Adrenal gland (tissue), 12 donors: ENCODE data around the gene ACCS. TPM values are rescaled to one million over a fixed set of nuclear protein-coding genes. Genes with fewer than 3 reads are reported as not detected.
A peak's percentile ranks its signal among the peaks of the same experiment; 100 is the strongest.

Source experiments
- DNase-seq, 7 donors: peaks; one replicate each; pipeline ENCODE4 v3.0.0-alpha.2; 2019 to 2020
- H3K27ac ChIP-seq, 5 donors: fragments of 200-600 bp; sonication (generic) in 4 of 5; 1 replicate in 3 of 5; 2 replicates in 2 of 5; pipeline versions ENCODE4 v1.5.1 to v1.8.0; 2016 to 2020; ENCODE audit warnings: mild to moderate bottlenecking in 1 of 5
- H3K27me3 ChIP-seq: fragments of 200-600 bp; 2 replicates; pipeline ENCODE4 v1.8.0; 2021
- H3K36me3 ChIP-seq, 2 donors: fragments of 200-600 bp; replicated peaks in 1 of 2; 1 replicate in 1 of 2; 2 replicates in 1 of 2; pipeline versions ENCODE4 v1.5.1 to v1.8.0; 2018 to 2022
- H3K4me1 ChIP-seq, 2 donors: fragments of 200-600 bp; replicated peaks in 1 of 2; 1 replicate in 1 of 2; 2 replicates in 1 of 2; pipeline versions ENCODE4 v1.5.1 to v1.8.0; 2018 to 2021
- H3K4me3 ChIP-seq, 4 donors: fragments of 200-600 bp; sonication (generic) in 3 of 4; one replicate each; pipeline ENCODE4 v1.5.1; 2016 to 2018
- H3K9me3 ChIP-seq, 3 donors: fragments of 200-600 bp; sonication (generic) in 1 of 3; replicated peaks in 1 of 3; 1 replicate in 2 of 3; 2 replicates in 1 of 3; pipeline versions ENCODE4 v1.5.1 to v1.8.0; 2016 to 2021
- POLR2A ChIP-seq, 2 donors: fragments of 450-650 bp; IDR thresholded peaks; one replicate each; pipeline ENCODE4 v1.6.1; 2017; ENCODE audit warnings: antibody characterized with exemption in 2 of 2, mild to moderate bottlenecking in 2 of 2, moderate library complexity in 1 of 2
- WGBS, 4 donors: extraction: QIAGEN DNeasy Blood & Tissue Kit in 2 of 4; methylation state at CpG; one replicate each; pipeline versions ENCODE4 v1.1.5 to v1.1.7; 2013 to 2017; 5-methylcytosine and 5-hydroxymethylcytosine counted together
- intact Hi-C, 2 donors: fragments of 100-400 bp; cut with DNase I; formaldehyde crosslinking; loops; one replicate each; pipeline versions ENCODE4 v1.14.1 to v1.15.0; 2022 to 2023
- polyA plus RNA-seq, 3 donors: library from polyadenylated mRNA; stranded (reverse); fragments of 200-250 nt in 2 of 3; fragments of 350-450 nt in 1 of 3; fragmentation: Illumina TruSeq in 1 of 3; extraction: RNeasy Lipid Tissue Mini Kit (QIAGEN cat#74804) in 1 of 3; gene quantifications; one replicate each; pipeline ENCODE4 v1.2.3, GENCODE V29; 2013 to 2014
- total RNA-seq, 9 donors: library from RNA; depleted of rRNA in 4 of 9; stranded (reverse); fragments of >200 nt in 4 of 9; fragments of 120-200 nt in 1 of 9; fragmentation: NEBNext Ultra II Directional in 1 of 9; extraction: Animal tissue kit (Norgen Biotek cat#: 25700) in 1 of 9; gene quantifications; one replicate each; pipeline versions ENCODE4 v1.1.0 to v1.2.4, GENCODE V29; 2013 to 2023
- TF ChIP-seq, protein P1 (sequence below), 6 experiments: fragments of 450-650 bp in 4 of 6; fragments of 200-600 bp in 2 of 6; sonication (generic) in 1 of 6; IDR thresholded peaks; 1 replicate in 5 of 6; 2 replicates in 1 of 6; pipeline versions ENCODE4 v1.5.1 to v1.8.0; 2016 to 2021; ENCODE audit warnings: antibody characterized with exemption in 6 of 6, mild to moderate bottlenecking in 2 of 6, moderate library complexity in 1 of 6
- donor health status: healthy with polysubstance abuse.
- donor health status: Bipolar disorder and iron deficiency.
- donor health status: DM: yes; HTN: yes; CAD: no.
- donor health status: DM: no; HTN: no; CAD: no.
- donor health status: DM: no; HTN: no; CAD: no.
- donor health status: DM: yes; HTN: yes; CAD: no.

Gene ACCS
- total and polyA plus RNA-seq, 12 donors: 9.8 to 195 (median 41.4) TPM

DNA sequence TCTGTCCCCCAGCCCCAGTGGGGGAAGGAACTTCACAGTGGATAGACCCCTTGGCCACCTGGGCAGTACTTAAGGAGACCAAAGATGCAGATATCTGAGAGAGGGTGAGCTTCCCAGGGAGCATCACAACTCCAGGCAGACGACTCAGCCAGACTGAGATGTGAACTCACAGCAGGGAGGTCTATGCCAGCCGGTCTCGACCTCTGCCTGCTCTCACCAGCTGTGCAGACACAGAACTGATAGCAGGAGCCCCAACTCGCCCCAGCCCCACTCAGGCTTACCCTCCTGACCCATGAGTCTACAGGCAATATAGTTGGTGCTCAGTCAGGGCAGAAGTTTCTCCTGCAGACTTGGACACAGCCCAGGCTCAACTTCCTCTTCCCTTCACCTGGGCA lies 47.9 kb upstream of the ACCS start:
- Histone ChIP-seq H3K27ac (peak overlapping the region in 2 of 5 donors; percentile 76 to 83), H3K4me1 (peaks cover 26 to 44% of the 10 kb centered on the region in 2 donors), H3K9me3 (no peaks in the 10 kb centered on the region), H3K27me3 (no peaks in the 10 kb centered on the region), H3K36me3 (no peaks in the 10 kb centered on the region), H3K4me3 (no peak overlapping the region)
- peak in 4 of 7 donors; percentile 28 to 61 (median 38) for DNase-seq
- WGBS, 4 donors: 8 to 13% (median 13%) methylated on average over 4 of the region's 4 CpGs; no CpG with 5 or more reads in 1 of the 4 donors
- TF ChIP-seq, protein P1, sequence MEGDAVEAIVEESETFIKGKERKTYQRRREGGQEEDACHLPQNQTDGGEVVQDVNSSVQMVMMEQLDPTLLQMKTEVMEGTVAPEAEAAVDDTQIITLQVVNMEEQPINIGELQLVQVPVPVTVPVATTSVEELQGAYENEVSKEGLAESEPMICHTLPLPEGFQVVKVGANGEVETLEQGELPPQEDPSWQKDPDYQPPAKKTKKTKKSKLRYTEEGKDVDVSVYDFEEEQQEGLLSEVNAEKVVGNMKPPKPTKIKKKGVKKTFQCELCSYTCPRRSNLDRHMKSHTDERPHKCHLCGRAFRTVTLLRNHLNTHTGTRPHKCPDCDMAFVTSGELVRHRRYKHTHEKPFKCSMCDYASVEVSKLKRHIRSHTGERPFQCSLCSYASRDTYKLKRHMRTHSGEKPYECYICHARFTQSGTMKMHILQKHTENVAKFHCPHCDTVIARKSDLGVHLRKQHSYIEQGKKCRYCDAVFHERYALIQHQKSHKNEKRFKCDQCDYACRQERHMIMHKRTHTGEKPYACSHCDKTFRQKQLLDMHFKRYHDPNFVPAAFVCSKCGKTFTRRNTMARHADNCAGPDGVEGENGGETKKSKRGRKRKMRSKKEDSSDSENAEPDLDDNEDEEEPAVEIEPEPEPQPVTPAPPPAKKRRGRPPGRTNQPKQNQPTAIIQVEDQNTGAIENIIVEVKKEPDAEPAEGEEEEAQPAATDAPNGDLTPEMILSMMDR (IDR thresholded peaks at IDR 0.05): no peak
- TF ChIP-seq POLR2A (IDR thresholded peaks at IDR 0.05): no peak
- intact Hi-C loops: no loop called here

DNA sequence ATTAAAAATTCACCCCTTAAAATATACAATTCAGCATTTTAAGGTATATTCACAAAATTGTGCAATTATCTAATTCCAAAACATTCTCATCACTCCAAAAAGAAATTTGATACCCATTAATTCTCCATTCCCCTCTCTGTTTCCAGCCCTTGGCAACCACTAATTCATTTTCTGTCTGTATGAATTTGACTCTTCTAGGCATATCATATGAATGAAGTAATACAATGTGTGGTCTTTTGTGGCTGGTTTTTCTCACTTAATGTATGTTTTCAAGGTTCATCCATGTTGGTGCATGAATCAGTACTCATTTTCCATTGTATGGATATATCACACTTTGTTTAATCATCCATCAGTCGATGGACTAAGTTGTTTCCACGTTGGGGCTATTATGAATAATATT lies 47.2 kb upstream of the ACCS start:
- Histone ChIP-seq H3K27ac (peak overlapping the region in 1 of 5 donors; percentile 83), H3K9me3 (no peaks in the 10 kb centered on the region), H3K36me3 (no peaks in the 10 kb centered on the region), H3K4me3 (no peak overlapping the region), H3K27me3 (no peaks in the 10 kb centered on the region), H3K4me1 (peaks cover 26 to 44% of the 10 kb centered on the region in 2 donors)
- no peak for TF ChIP-seq POLR2A (IDR thresholded peaks at IDR 0.05)
- TF ChIP-seq, protein P1 (IDR thresholded peaks at IDR 0.05): no peak
- WGBS, 4 donors: 67 to 88% (median 77%) methylated on average over 2 of the region's 2 CpGs
- no peak for DNase-seq
- intact Hi-C loops: no loop called here

DNA sequence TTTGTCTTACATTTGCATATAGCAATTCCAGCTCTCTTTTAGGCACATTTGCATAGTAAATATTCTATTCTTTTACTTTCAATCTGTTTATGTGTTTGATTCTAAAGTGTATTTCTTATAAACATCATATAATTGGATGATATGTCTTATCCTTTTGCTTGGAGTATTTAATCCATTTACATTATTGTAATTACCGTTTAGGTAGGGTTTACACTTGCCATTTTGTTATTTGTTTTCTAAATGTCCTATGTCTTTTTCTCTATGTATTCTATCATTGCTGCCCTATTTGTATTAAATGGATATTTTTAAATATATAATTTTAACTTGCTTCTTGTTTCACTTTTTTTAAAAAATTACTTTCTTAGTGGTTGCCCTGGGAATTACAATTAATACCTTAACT lies 41.1 kb upstream of the ACCS start:
- TF ChIP-seq POLR2A (IDR thresholded peaks at IDR 0.05): no peak
- H3K4me3 ChIP-seq: no peak overlapping the region
- no peak for DNase-seq
- intact Hi-C loops: no loop called here
- no peaks in the 10 kb centered on the region for H3K36me3 ChIP-seq
- H3K27ac ChIP-seq: no peak overlapping the region
- H3K27me3 ChIP-seq: no peaks in the 10 kb centered on the region
- WGBS, 4 donors: 92 to 96% (median 93%) methylated on average over 1 of the region's 1 CpG
- no peaks in the 10 kb centered on the region for H3K9me3 ChIP-seq
- H3K4me1 ChIP-seq: peaks cover under 1 to 10% of the 10 kb centered on the region in 2 donors

DNA sequence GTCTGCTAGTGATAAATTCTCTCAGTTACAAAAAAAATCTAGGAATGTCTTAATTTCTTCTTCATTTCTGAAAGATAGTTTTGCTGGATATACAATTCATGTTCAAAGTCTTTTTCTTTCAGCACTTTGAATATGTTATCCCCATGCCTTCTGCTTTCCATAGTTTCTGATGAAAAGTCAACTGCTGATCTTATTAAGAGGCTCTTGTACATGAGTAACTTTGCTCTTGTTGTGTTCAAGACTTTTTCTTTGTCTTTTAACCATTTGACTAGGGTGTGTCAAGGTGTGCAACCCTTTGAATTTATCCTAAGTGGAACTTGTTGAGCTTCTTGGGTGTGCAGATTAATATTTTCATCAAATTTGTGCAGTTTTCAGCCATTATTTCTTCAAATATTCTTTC lies 40.3 kb upstream of the ACCS start:
- DNase-seq: no peak
- Histone ChIP-seq H3K4me1 (peaks cover 7 to 15% of the 10 kb centered on the region in 2 donors), H3K9me3 (no peaks in the 10 kb centered on the region), H3K4me3 (no peak overlapping the region), H3K27ac (no peak overlapping the region), H3K27me3 (no peaks in the 10 kb centered on the region), H3K36me3 (no peaks in the 10 kb centered on the region)
- intact Hi-C loops: no loop called here
- TF ChIP-seq, protein P1 (IDR thresholded peaks at IDR 0.05): no peak
- no peak for TF ChIP-seq POLR2A (IDR thresholded peaks at IDR 0.05)

DNA sequence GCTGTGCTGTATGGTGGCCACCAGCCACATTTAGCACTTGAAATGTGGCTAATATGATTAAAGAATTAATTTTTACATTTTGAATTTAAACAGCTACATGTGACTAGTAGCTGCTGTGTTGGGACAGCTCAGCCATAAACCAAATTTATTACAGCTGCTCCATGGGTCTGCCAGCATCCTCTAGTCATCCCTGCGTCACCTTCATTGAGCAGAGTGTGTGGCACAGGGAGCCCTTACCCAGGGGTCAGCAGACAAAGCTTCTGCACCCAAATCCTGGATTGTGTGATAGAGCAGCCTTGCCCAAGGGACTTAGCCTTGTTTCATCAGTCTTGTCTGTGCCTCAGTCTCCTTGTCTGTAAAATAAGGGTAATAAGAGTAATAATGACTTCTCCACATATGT lies 37.7 kb upstream of the ACCS start:
- TF ChIP-seq, protein P1 (IDR thresholded peaks at IDR 0.05): no peak
- TF ChIP-seq POLR2A (IDR thresholded peaks at IDR 0.05): no peak
- H3K36me3 ChIP-seq: no peaks in the 10 kb centered on the region
- H3K9me3 ChIP-seq: no peaks in the 10 kb centered on the region
- 85 to 100% (median 97%) methylated on average over 1 of the region's 1 CpG for WGBS, 4 donors
- DNase-seq: peak in 1 of 7 donors; percentile 40
- no peak overlapping the region for H3K4me3 ChIP-seq
- H3K27ac ChIP-seq: no peak overlapping the region
- no peaks in the 10 kb centered on the region for H3K27me3 ChIP-seq
- intact Hi-C loops: no loop called here
- peaks cover 13 to 40% of the 10 kb centered on the region in 2 donors for H3K4me1 ChIP-seq
